LNCAP (cell line): ENCODE results near the gene FKBP1A.

Experiments
- TF ChIP-seq, protein P1 (sequence below): fragments of 450-650 bp; IDR thresholded peaks from 2 replicates; pipeline ENCODE4 v1.5.1; 2017; ENCODE audit warnings: mild to moderate bottlenecking

The FKBP1A gene

DNA sequence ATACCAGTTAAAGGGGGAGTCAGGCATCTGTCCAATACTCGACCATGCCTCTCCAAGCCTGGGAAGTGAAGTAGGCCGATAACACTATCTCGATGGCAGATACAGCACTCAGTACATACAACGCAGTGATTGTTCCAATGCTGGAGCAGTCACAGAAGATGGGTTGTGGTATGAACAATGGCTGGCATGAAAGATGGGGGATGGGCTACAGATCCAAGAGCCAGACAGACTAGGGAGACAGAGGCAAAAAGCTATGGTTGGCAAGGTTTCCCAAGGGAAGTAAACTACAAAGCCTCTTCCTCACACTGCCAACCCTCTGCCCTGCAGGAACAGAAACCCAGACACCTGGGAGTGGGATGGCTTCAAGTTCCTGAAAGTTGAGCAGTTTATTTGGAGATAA, 19.2 kb downstream of the FKBP1A start:
- TF ChIP-seq, protein P1, sequence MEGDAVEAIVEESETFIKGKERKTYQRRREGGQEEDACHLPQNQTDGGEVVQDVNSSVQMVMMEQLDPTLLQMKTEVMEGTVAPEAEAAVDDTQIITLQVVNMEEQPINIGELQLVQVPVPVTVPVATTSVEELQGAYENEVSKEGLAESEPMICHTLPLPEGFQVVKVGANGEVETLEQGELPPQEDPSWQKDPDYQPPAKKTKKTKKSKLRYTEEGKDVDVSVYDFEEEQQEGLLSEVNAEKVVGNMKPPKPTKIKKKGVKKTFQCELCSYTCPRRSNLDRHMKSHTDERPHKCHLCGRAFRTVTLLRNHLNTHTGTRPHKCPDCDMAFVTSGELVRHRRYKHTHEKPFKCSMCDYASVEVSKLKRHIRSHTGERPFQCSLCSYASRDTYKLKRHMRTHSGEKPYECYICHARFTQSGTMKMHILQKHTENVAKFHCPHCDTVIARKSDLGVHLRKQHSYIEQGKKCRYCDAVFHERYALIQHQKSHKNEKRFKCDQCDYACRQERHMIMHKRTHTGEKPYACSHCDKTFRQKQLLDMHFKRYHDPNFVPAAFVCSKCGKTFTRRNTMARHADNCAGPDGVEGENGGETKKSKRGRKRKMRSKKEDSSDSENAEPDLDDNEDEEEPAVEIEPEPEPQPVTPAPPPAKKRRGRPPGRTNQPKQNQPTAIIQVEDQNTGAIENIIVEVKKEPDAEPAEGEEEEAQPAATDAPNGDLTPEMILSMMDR = no peak

DNA sequence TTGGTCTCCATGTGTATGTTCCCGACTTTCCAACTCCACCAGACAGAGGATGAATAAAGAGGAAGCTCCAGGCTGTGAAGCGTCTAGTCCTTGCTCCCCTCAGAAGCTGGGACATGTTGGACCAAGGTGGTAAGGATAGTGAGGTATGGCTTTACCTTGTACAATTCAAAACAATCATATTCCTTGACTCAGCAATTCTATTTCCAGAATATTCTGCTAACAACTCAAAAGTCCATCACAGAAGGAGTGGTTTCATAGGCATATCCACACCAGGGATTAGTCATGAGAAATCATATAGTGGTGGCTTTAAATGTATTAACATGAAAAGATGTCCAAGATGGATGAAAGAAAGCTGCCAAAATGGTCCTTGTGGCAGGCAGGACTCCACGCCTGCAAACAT, 19.8 kb downstream of the FKBP1A start:
- TF ChIP-seq, protein P1 = no peak

DNA sequence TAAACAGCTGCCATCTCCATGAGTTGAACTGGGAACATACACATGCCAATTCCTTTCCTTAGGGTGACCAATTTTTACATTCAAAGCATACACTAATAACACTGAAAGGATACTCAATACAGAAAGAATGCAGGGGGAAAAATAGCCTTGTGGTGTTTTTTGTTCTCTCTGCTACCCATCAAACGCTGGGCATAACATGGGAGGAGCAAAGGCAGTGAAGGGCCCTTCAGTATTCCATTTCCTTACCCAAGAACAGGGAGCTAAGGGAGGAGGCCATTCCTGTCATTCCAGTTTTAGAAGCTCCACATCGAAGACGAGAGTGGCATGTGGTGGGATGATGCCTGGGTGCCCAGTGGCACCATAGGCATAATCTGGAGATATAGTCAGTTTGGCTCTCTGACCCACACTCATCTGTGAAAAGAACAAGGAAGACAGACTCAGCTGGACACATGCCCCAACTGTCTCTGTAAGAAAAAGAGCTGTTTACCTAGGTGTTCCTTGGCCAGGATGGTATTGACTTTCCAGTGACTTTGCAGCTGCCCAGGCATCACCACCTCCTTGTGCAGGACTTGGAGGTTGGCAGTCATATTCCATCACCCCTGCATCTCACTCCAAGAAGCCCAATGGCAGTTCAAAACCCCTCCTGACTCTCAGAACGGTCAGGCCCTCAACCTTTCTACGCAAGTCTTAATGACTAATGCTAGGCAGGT, 20.9 kb downstream of the FKBP1A start:
- TF ChIP-seq, protein P1 = no peak

DNA sequence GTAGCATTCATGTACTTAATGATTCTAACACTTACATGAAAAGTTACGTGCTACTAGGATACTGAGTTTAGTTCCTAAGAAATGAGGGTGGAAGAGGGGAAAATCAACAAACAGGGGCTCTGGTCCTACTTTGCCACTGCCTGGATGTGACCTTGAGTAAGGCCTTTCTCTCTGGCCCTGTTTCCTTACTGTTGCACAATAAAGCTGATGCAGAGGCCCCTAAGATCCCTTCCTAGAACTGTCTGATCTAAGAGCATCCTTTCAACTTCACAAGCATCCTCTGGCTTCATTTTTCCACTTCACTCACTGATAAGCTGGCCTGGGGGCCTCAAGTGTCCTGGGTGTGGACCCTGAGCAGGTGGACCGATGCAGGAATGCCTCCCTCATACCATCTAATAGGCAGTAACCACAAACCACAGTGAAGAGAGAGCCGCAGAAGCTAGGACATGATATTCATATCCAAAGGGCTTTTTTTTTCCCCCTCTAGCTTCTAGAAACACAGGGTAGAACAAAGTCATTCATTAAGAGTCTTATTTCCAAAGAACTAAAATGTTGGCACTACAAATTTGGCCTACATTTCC, 21.6 kb downstream of the FKBP1A start:
- TF ChIP-seq, protein P1 = no peak

DNA sequence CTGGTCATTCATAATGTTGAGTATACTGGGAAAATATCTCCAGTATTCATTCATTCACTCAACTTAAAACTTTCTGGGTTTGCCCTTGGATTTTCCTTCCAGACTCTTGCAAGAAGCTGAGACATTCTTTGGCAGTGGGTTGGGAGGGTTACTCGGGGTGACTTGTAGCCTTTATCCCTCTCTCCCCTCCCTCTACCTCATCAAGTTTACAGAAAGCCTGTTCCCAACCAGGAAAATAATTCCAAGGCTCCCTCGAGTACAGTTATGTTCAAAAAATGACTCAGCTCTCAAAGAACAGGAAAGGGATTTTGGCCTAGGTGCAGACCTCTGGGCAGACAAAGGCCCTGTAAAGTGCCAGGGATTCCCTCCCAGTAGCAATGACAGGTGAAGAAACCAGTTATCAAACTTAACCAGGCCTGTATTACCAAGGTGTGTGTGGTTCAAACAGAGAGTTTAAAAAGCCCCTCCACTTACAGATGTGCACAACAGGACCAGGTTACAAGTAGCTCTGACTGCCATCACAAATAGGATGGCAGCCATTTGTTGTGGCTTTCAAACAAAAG, 22.2 kb downstream of the FKBP1A start:
- TF ChIP-seq, protein P1 = no peak

DNA sequence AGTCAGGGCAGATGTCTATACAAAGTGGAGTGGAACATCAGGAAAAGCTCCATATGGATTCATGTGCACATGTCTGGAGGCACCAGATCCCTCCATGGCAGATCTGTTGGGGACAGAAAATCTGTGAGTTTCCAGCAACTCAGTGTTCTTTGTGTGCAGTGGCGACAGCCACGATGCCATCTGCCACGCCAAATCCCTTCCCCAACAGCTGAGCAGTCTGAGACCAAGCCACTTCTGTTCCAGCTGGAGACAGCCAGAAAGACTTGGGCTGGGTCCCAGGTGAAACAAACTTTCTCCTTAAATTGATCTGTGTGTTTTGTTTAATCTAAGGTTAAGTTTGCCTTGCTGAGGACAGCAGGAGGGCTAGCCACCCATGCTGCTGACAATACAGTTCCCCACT, 22.9 kb downstream of the FKBP1A start:
- TF ChIP-seq, protein P1 = no peak

DNA sequence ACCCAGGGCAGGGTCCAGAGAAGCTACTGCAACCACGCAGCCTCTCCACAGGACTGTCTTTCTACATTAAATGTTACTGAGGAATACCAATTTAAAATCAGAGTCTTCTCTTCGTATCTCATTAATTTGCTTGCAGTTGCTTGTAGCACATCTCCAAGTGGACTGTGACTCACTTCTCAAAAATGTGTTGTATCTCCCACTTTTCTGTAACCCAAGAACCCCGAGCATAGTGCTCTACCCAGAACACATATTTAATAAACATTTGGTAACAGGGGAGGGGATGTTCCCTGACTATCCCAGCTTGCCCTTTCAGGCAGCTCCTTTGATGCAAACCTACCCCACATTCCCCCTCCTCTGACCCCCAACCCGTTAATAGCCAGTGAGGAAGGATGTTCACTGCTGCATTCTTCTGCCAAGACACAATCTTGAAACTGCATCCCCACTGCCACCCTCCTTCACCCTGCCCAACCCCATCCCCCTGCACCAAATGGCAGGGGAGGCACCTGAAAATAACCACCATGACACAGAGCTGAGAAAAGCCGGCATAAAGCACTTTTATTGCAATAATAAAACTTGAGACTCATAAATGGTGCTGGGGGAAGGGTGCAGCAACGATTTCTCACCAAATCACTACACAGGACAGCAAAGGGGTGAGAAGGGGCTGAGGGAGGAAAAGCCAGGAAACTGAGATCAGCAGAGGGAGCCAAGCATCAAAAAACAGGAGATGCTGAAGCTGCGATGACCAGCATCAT, 24.2 kb downstream of the FKBP1A start:
- TF ChIP-seq, protein P1 = no peak
